Body of pancreas (tissue), 4 donors: ENCODE results near the gene MAPK8. TPM values are rescaled to one million over a fixed set of nuclear protein-coding genes. Genes with fewer than 3 reads are reported as not detected.

Experiments
- ATAC-seq: fragments of 150-250 bp; one replicate; pipeline ENCODE4 v1.9.1; 2016
- DNase-seq, 4 donors: peaks; one replicate each; pipeline ENCODE4 v3.0.0-alpha.2; 2019
- H3K27ac ChIP-seq, 4 donors: fragments of 200-600 bp; sonication (generic); 1 replicate in 3 of 4; 2 replicates in 1 of 4; pipeline versions ENCODE4 v1.5.1 to v1.6.1; 2016 to 2019; ENCODE audit warnings: mild to moderate bottlenecking in 1 of 4, mixed read lengths in 1 of 4, moderate library complexity in 1 of 4
- H3K27me3 ChIP-seq, 2 donors: fragments of 200-600 bp; sonication (generic); one replicate each; pipeline ENCODE4 v1.6.0; 2016; ENCODE audit warnings: mild to moderate bottlenecking in 1 of 2
- H3K36me3 ChIP-seq, 2 donors: fragments of 200-600 bp; sonication (generic); replicated peaks in 1 of 2; 2 replicates each; pipeline ENCODE4 v1.5.1; 2016; ENCODE audit warnings: low read depth in 2 of 2; ENCODE audit not compliant: insufficient read depth in 1 of 2
- H3K4me1 ChIP-seq: fragments of 200-600 bp; sonication (generic); one replicate; pipeline ENCODE4 v1.6.0; 2016
- H3K4me3 ChIP-seq, 2 donors: fragments of 200-600 bp; sonication (generic); 1 replicate in 1 of 2; 2 replicates in 1 of 2; pipeline ENCODE4 v1.5.1; 2016 to 2019
- H3K9me3 ChIP-seq, 3 donors: fragments of 200-600 bp; sonication (generic); 1 replicate in 2 of 3; 2 replicates in 1 of 3; pipeline ENCODE4 v1.5.1; 2016
- CTCF ChIP-seq, 7 experiments: fragments of 450-650 bp in 4 of 7; fragments of 200-600 bp in 3 of 7; sonication (generic) in 3 of 7; IDR thresholded peaks; one replicate each; pipeline ENCODE4 v1.5.1; 2016 to 2019; ENCODE audit warnings: antibody characterized with exemption in 7 of 7
- POLR2A ChIP-seq, 3 donors: fragments of 450-650 bp; IDR thresholded peaks; one replicate each; pipeline ENCODE4 v1.6.1; 2016; ENCODE audit warnings: antibody characterized with exemption in 3 of 3, mild to moderate bottlenecking in 2 of 3
- WGBS, 2 donors: methylation state at CpG; one replicate each; pipeline ENCODE4 v1.1.5; 2017; 5-methylcytosine and 5-hydroxymethylcytosine counted together
- intact Hi-C: fragments of 100-400 bp; cut with DNase I; formaldehyde crosslinking; loops from one replicate; pipeline ENCODE4 v1.15.1; 2023
- total RNA-seq, 2 donors: library from RNA; depleted of rRNA; stranded (reverse); fragments of >200 nt; gene quantifications; one replicate each; pipeline ENCODE4 v1.1.0, GENCODE V29; 2016

Gene MAPK8
- total RNA-seq, 2 donors from 2014 or later = 16.1 to 22.7 TPM

- TF ChIP-seq CTCF (IDR thresholded peaks at IDR 0.05) = no peak
- TF ChIP-seq POLR2A (IDR thresholded peaks at IDR 0.05) = no peak
- Histone ChIP-seq H3K4me3 (no peak overlapping the region), H3K27ac (no peak overlapping the region), H3K4me1 (peaks cover 10% of the 10 kb centered on the region), H3K36me3 (no peaks in the 10 kb centered on the region), H3K9me3 (no peaks in the 10 kb centered on the region), H3K27me3 (no peaks in the 10 kb centered on the region)
- 73 to 75% methylated on average over 2 to 5 of the region's 5 CpGs for WGBS, 2 donors
- no peak for ATAC-seq
- DNase-seq = peak in 1 of 4 donors; percentile 9
- intact Hi-C loops = no loop called here
These were observed 151.6 kb downstream of the MAPK8 start for GRCh38 chr10:48457949-48458661.

GRCh38 chr10:48458662-48459048 lies 152.2 kb downstream of the MAPK8 start:
- H3K27me3 ChIP-seq = no peaks in the 10 kb centered on the region
- peaks cover 10% of the 10 kb centered on the region for H3K4me1 ChIP-seq
- intact Hi-C loops = no loop called here
- H3K4me3 ChIP-seq = no peak overlapping the region
- TF ChIP-seq POLR2A (IDR thresholded peaks at IDR 0.05) (no peak), CTCF (IDR thresholded peaks at IDR 0.05) (no peak)
- H3K36me3 ChIP-seq = no peaks in the 10 kb centered on the region
- 69 to 76% methylated on average over 5 to 6 of the region's 6 CpGs for WGBS, 2 donors
- H3K9me3 ChIP-seq = no peaks in the 10 kb centered on the region
- H3K27ac ChIP-seq = no peak overlapping the region
- peak in 1 of 4 donors; percentile 5 for DNase-seq
- ATAC-seq = no peak

- DNase-seq (peak in 1 of 4 donors; percentile 8), ATAC-seq (no peak)
- no peak for TF ChIP-seq CTCF (IDR thresholded peaks at IDR 0.05)
- no peak for TF ChIP-seq POLR2A (IDR thresholded peaks at IDR 0.05)
- H3K4me3 ChIP-seq = no peak overlapping the region
- no peaks in the 10 kb centered on the region for H3K9me3 ChIP-seq
- H3K27ac ChIP-seq = no peak overlapping the region
- 73 to 97% methylated on average over 12 to 23 of the region's 23 CpGs for WGBS, 2 donors
- H3K27me3 ChIP-seq = no peaks in the 10 kb centered on the region
- intact Hi-C loops = no loop called here
- no peaks in the 10 kb centered on the region for H3K36me3 ChIP-seq
- peaks cover 2% of the 10 kb centered on the region for H3K4me1 ChIP-seq
These were observed 153.0 kb downstream of the MAPK8 start for GRCh38 chr10:48459270-48460150.

GRCh38 chr10:48460182-48460581 lies 153.7 kb downstream of the MAPK8 start:
- H3K4me3 ChIP-seq = no peak overlapping the region
- no peak for DNase-seq
- TF ChIP-seq POLR2A (IDR thresholded peaks at IDR 0.05) (no peak), CTCF (IDR thresholded peaks at IDR 0.05) (no peak)
- H3K4me1 ChIP-seq = no peaks in the 10 kb centered on the region
- ATAC-seq = no peak
- no peaks in the 10 kb centered on the region for H3K27me3 ChIP-seq
- 83 to 95% methylated on average over 2 of the region's 2 CpGs for WGBS, 2 donors
- H3K36me3 ChIP-seq = no peaks in the 10 kb centered on the region
- intact Hi-C loops = no loop called here
- H3K27ac ChIP-seq = no peak overlapping the region
- H3K9me3 ChIP-seq = no peaks in the 10 kb centered on the region
